HL-60 (cell line): ENCODE data around the gene TSPYL6.
A peak's percentile ranks its signal among the peaks of the same experiment; 100 is the strongest.

ENCODE experiments used
- DNase-seq, 2 experiments: peaks; one replicate each; pipeline ENCODE4 v3.0.0-alpha.2; 2010 to 2020; ENCODE audit warnings: low read depth in 1 of 2, low spot score in 1 of 2
- H3K27ac ChIP-seq: fragments of 250-450 bp; sonication (Bioruptor Pico); replicated peaks from 2 replicates; pipeline ENCODE4 v1.5.1; 2020; ENCODE audit warnings: mild to moderate bottlenecking, moderate library complexity
- H3K27me3 ChIP-seq: fragments of 250-450 bp; sonication (Bioruptor Pico); 2 replicates; pipeline ENCODE4 v1.5.1; 2021; ENCODE audit warnings: mild to moderate bottlenecking, moderate library complexity; ENCODE audit not compliant: insufficient read depth, poor library complexity, severe bottlenecking
- H3K4me3 ChIP-seq: replicated peaks from 2 replicates; pipeline ENCODE4 v1.5.1; 2011; ENCODE audit warnings: mild to moderate bottlenecking, control low read depth, low read length; ENCODE audit not compliant: insufficient read depth
- GABPA ChIP-seq: IDR thresholded peaks from 2 replicates; pipeline ENCODE4 v1.6.1; 2012; ENCODE audit warnings: low read depth
- POLR2AphosphoS5 ChIP-seq: IDR thresholded peaks from 2 replicates; pipeline ENCODE4 v1.6.1; 2012; ENCODE audit warnings: low read depth
- REST ChIP-seq: IDR thresholded peaks from 2 replicates; pipeline ENCODE4 v1.6.1; 2012; ENCODE audit warnings: low read depth; ENCODE audit not compliant: insufficient replicate concordance
- SPI1 ChIP-seq: IDR thresholded peaks from 2 replicates; pipeline ENCODE4 v1.6.1; 2012; ENCODE audit warnings: low read depth, mild to moderate bottlenecking, borderline replicate concordance
- TF ChIP-seq, protein P1 (sequence below): IDR thresholded peaks from one replicate; pipeline ENCODE4 v1.5.1; 2011; ENCODE audit warnings: low read length, control low read depth, inconsistent platforms; ENCODE audit not compliant: insufficient read depth

Gene TSPYL6

GRCh38 chr2:54207666-54208195 is 48.3 kb downstream of the TSPYL6 start:
- no peak for TF ChIP-seq REST
- no peak for DNase-seq
- no peaks in the 10 kb centered on the region for H3K27me3 ChIP-seq
- H3K4me3 ChIP-seq = no peak overlapping the region
- no peak overlapping the region for H3K27ac ChIP-seq

DNA sequence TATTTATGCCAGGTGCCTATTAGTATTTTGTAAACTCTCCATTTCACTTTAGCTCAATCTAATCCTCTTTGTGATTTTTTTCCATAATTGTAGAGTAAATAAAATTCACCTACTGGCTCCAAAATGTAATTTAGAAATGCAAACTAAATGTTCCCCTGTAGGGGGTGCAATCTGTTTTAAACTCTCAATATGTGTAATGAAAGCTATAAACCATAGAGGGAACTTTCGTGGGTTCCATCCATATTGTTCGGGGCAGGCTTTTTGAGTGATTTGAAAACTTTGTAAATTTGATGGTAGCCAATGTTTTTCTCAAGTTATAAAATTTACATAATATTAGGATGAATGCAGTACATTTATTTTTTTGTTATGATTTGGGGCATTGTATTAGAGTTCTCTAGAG is 49.4 kb downstream of the TSPYL6 start:
- no peak for DNase-seq
- Histone ChIP-seq H3K27me3 (no peaks in the 10 kb centered on the region), H3K27ac (no peak overlapping the region), H3K4me3 (no peak overlapping the region)
- no peak for TF ChIP-seq SPI1
- TF ChIP-seq, protein P1, sequence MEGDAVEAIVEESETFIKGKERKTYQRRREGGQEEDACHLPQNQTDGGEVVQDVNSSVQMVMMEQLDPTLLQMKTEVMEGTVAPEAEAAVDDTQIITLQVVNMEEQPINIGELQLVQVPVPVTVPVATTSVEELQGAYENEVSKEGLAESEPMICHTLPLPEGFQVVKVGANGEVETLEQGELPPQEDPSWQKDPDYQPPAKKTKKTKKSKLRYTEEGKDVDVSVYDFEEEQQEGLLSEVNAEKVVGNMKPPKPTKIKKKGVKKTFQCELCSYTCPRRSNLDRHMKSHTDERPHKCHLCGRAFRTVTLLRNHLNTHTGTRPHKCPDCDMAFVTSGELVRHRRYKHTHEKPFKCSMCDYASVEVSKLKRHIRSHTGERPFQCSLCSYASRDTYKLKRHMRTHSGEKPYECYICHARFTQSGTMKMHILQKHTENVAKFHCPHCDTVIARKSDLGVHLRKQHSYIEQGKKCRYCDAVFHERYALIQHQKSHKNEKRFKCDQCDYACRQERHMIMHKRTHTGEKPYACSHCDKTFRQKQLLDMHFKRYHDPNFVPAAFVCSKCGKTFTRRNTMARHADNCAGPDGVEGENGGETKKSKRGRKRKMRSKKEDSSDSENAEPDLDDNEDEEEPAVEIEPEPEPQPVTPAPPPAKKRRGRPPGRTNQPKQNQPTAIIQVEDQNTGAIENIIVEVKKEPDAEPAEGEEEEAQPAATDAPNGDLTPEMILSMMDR = peak; percentile 6
- TF ChIP-seq POLR2AphosphoS5 = no peak
- TF ChIP-seq GABPA = no peak
- no peak for TF ChIP-seq REST

DNA sequence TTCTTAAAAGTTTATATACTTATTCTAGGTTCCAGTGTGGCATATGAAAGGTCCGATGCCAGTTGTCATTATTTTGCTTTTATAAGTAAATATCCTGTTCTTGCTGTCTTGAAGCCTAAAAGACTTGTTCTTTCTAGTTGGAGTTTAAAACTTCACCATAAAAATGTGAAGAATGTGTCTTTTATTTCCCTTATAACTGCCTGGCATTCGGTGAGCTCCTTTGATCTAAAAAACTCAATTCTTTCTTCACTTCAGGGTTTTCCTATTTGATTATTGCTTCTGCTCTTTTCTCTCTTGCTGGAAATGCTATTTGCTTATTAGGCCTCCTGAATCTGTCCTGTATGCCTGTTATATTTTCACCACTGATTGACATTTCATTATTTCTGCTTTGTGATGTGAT is 51.6 kb downstream of the TSPYL6 start:
- Histone ChIP-seq H3K27me3 (no peaks in the 10 kb centered on the region), H3K4me3 (no peak overlapping the region), H3K27ac (no peak overlapping the region)
- no peak for DNase-seq
- TF ChIP-seq POLR2AphosphoS5 (no peak), REST (no peak), SPI1 (no peak)
